Liver (tissue), 3 donors: ENCODE measurements around the gene CCT6A.
"Not testable (repeated sequence)": the region's sequence is repeated elsewhere in the genome, so short reads cannot be mapped to it uniquely, and the experiment has no call there.

Experiments used
- FOXA1 ChIP-seq: IDR thresholded peaks from 2 replicates; pipeline ENCODE4 v1.6.1; 2016; ENCODE audit warnings: antibody characterized with exemption
- GABPA ChIP-seq, 2 donors: IDR thresholded peaks in 1 of 2; conservative IDR thresholded peaks in 1 of 2; 2 replicates each; pipeline ENCODE4 v1.6.1; 2016; ENCODE audit warnings: antibody characterized with exemption in 2 of 2, mild to moderate bottlenecking in 1 of 2, moderate library complexity in 1 of 2
- JUND ChIP-seq, 2 donors: IDR thresholded peaks; 2 replicates each; pipeline ENCODE4 v1.6.1; 2016; ENCODE audit warnings: antibody characterized with exemption in 2 of 2
- TF ChIP-seq, protein P1 (sequence below): fragments of 150-350 bp; IDR thresholded peaks from 2 replicates; pipeline ENCODE4 v1.5.1; 2017; ENCODE audit warnings: improper control_type of control experiment, low read depth, low read length; ENCODE audit not compliant: missing input control
- TF ChIP-seq, protein P2 (sequence below): IDR thresholded peaks from 2 replicates; pipeline ENCODE4 v1.6.1; 2016; ENCODE audit warnings: antibody characterized with exemption, mild to moderate bottlenecking
- donor health status: healthy.
- donor health status: healthy.

DNA sequence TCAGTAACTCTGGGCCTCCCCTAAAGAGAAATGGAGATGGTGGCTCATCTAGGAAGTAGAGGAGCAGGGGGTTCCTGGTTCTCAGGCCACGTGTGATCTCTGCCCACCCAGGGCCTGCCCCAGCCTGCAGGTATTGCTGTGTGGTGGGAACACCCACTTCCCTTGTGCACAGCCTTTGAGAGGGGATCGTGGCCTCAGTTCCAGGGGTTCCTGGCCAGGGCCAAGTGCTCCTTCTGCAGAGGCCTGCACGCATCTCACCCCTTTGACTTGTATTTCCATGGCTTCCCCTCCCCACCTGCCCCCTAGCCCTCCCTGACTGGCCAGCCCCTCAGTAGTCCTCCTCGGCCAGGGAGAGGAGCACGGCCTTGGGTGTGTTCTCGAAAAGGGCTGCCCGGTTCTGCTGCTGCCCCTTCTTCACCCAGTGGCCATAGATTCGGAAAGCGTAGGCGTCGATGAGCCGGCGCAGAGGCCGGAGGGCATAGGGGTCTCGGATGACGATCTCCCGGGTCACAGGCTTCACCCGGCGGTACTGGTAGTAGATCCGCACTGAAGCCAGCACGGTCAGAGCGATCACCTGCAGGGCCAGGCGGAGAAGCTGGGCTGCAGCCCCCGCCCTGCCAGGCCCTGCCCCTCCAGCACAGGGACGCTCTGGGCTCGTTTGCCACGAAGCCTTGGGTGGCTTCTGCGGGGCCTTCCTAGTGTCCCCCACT lies 29.3 kb downstream of the CCT6A start:
- TF ChIP-seq, protein P1, sequence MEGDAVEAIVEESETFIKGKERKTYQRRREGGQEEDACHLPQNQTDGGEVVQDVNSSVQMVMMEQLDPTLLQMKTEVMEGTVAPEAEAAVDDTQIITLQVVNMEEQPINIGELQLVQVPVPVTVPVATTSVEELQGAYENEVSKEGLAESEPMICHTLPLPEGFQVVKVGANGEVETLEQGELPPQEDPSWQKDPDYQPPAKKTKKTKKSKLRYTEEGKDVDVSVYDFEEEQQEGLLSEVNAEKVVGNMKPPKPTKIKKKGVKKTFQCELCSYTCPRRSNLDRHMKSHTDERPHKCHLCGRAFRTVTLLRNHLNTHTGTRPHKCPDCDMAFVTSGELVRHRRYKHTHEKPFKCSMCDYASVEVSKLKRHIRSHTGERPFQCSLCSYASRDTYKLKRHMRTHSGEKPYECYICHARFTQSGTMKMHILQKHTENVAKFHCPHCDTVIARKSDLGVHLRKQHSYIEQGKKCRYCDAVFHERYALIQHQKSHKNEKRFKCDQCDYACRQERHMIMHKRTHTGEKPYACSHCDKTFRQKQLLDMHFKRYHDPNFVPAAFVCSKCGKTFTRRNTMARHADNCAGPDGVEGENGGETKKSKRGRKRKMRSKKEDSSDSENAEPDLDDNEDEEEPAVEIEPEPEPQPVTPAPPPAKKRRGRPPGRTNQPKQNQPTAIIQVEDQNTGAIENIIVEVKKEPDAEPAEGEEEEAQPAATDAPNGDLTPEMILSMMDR = not testable (repeated sequence)
- TF ChIP-seq FOXA1; JUND (IDR thresholded peaks at IDR 0.05); GABPA (IDR thresholded peaks at IDR 0.05 in 1 of 2, conservative IDR thresholded peaks at IDR 0.05 in 1 of 2): not testable (repeated sequence)
- TF ChIP-seq, protein P2, sequence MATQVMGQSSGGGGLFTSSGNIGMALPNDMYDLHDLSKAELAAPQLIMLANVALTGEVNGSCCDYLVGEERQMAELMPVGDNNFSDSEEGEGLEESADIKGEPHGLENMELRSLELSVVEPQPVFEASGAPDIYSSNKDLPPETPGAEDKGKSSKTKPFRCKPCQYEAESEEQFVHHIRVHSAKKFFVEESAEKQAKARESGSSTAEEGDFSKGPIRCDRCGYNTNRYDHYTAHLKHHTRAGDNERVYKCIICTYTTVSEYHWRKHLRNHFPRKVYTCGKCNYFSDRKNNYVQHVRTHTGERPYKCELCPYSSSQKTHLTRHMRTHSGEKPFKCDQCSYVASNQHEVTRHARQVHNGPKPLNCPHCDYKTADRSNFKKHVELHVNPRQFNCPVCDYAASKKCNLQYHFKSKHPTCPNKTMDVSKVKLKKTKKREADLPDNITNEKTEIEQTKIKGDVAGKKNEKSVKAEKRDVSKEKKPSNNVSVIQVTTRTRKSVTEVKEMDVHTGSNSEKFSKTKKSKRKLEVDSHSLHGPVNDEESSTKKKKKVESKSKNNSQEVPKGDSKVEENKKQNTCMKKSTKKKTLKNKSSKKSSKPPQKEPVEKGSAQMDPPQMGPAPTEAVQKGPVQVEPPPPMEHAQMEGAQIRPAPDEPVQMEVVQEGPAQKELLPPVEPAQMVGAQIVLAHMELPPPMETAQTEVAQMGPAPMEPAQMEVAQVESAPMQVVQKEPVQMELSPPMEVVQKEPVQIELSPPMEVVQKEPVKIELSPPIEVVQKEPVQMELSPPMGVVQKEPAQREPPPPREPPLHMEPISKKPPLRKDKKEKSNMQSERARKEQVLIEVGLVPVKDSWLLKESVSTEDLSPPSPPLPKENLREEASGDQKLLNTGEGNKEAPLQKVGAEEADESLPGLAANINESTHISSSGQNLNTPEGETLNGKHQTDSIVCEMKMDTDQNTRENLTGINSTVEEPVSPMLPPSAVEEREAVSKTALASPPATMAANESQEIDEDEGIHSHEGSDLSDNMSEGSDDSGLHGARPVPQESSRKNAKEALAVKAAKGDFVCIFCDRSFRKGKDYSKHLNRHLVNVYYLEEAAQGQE = not testable (repeated sequence)
